Neural cell (in vitro differentiated cells): ENCODE results near the gene INPP5A.

Source experiments
- CTCF ChIP-seq: fragments of 450-650 bp; IDR thresholded peaks from 2 replicates; pipeline ENCODE4 v1.5.1; 2014; ENCODE audit warnings: antibody characterized with exemption, mild to moderate bottlenecking, moderate library complexity; ENCODE audit not compliant: poor library complexity, severe bottlenecking
- EP300 ChIP-seq: fragments of 450-650 bp; conservative IDR thresholded peaks from 2 replicates; pipeline ENCODE4 v1.6.1; 2014; ENCODE audit warnings: antibody characterized with exemption, mild to moderate bottlenecking, moderate library complexity; ENCODE audit not compliant: poor library complexity, severe bottlenecking
- MXI1 ChIP-seq: fragments of 450-650 bp; conservative IDR thresholded peaks from 2 replicates; pipeline ENCODE4 v1.6.1; 2014; ENCODE audit warnings: antibody characterized with exemption, mild to moderate bottlenecking; ENCODE audit not compliant: poor library complexity, severe bottlenecking
- POLR2AphosphoS5 ChIP-seq: IDR thresholded peaks from 2 replicates; pipeline ENCODE4 v1.6.1; 2012
- RAD21 ChIP-seq: fragments of 450-650 bp; conservative IDR thresholded peaks from 2 replicates; pipeline ENCODE4 v1.6.1; 2014; ENCODE audit warnings: antibody characterized with exemption, mild to moderate bottlenecking, moderate library complexity
- SMC3 ChIP-seq: fragments of 450-650 bp; conservative IDR thresholded peaks from 2 replicates; pipeline ENCODE4 v1.6.1; 2014; ENCODE audit warnings: antibody characterized with exemption, mild to moderate bottlenecking, moderate library complexity; ENCODE audit not compliant: poor library complexity
- TAF1 ChIP-seq: IDR thresholded peaks from 2 replicates; pipeline ENCODE4 v1.6.1; 2012; ENCODE audit warnings: low read depth

DNA sequence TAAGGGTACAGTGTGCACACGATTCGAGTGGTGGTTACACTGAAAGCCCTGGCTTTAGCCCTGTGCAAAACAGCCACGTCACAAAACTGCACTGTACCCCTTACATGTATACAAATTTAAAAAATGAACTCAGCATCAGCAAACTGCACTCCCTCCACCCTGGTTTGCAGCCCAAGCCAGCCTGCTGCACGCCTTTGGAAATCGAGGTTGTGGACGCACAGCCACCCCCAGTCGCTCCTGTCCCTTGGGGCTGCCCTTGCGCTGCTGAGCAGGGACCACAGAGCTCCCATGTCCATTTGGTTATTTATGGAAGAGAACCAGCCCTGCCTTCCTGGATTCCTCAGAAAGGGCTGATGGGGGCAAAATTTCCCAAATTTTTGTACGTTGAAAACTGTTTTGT is 98.8 kb downstream of the INPP5A start:
- TF ChIP-seq CTCF, result no peak
- no peak for TF ChIP-seq SMC3
- no peak for TF ChIP-seq RAD21
- no peak for TF ChIP-seq POLR2AphosphoS5
- no peak for TF ChIP-seq EP300
- TF ChIP-seq TAF1, result no peak
- TF ChIP-seq MXI1, result no peak
